H1 (cell line): ENCODE results near the gene HTR3C. TPM values are rescaled to one million over a fixed set of nuclear protein-coding genes. Genes with fewer than 3 reads are reported as not detected.

Source experiments
- ASH2L ChIP-seq: fragments of 200-600, 300-600 bp; sonication (generic); IDR thresholded peaks from one replicate; pipeline ENCODE4 v1.7.1; 2017; ENCODE audit warnings: low read length
- CBX8 ChIP-seq: fragments of 300-800, 300-1000 bp; sonication (generic); IDR thresholded peaks from 2 replicates; pipeline ENCODE4 v1.7.1; 2016; ENCODE audit warnings: low read depth, low read length, borderline replicate concordance
- CHD2 ChIP-seq: IDR thresholded peaks from 2 replicates; pipeline ENCODE4 v1.6.1; 2012; ENCODE audit warnings: low read length, improper control_type of control experiment
- CHD7 ChIP-seq: fragments of 300-600 bp; sonication (generic); IDR thresholded peaks from 2 replicates; pipeline ENCODE4 v1.7.1; 2012; ENCODE audit warnings: low read length, moderate library complexity, mild to moderate bottlenecking, inconsistent platforms; ENCODE audit not compliant: insufficient replicate concordance
- E2F6 ChIP-seq: IDR thresholded peaks from 2 replicates; pipeline ENCODE4 v1.6.1; 2012; ENCODE audit warnings: inconsistent platforms
- EP300 ChIP-seq, 2 experiments: IDR thresholded peaks; 1 replicate in 1 of 2; 2 replicates in 1 of 2; pipeline ENCODE4 v1.6.1; 2011 to 2012; ENCODE audit warnings: low read depth in 2 of 2, low read length in 2 of 2, mild to moderate bottlenecking in 2 of 2, borderline replicate concordance in 1 of 2, inconsistent platforms in 1 of 2, moderate library complexity in 1 of 2
- EZH2 ChIP-seq: fragments of 200-600 bp; sonication (generic); IDR thresholded peaks from 2 replicates; pipeline ENCODE4 v1.7.1; 2012; ENCODE audit warnings: low read depth, mild to moderate bottlenecking, moderate library complexity, low read length, inconsistent platforms; ENCODE audit not compliant: severe bottlenecking
- HDAC6 ChIP-seq: IDR thresholded peaks from one replicate; pipeline ENCODE4 v1.7.1; 2012; ENCODE audit warnings: low read depth, mild to moderate bottlenecking, inconsistent platforms, low read length, moderate library complexity
- POLR2A ChIP-seq, 2 experiments: IDR thresholded peaks; 1 replicate in 1 of 2; 2 replicates in 1 of 2; pipeline ENCODE4 v1.6.1; 2011; ENCODE audit warnings: low read depth in 2 of 2, low read length in 2 of 2, mild to moderate bottlenecking in 2 of 2; ENCODE audit errors: control extremely low read depth in 1 of 2
- SIN3A ChIP-seq, 2 experiments: IDR thresholded peaks in 1 of 2; conservative IDR thresholded peaks in 1 of 2; 2 replicates each; pipeline ENCODE4 v1.6.1; 2011 to 2012; ENCODE audit warnings: low read length in 2 of 2, improper control_type of control experiment in 1 of 2, low read depth in 1 of 2, mild to moderate bottlenecking in 1 of 2
- ZNF274 ChIP-seq: IDR thresholded peaks from 2 replicates; pipeline ENCODE4 v1.7.0; 2012; ENCODE audit warnings: low read length, borderline replicate concordance; ENCODE audit errors: extremely low read depth
- polyA plus RNA-seq, 7 experiments: library from polyadenylated mRNA; depleted of rRNA in 3 of 7; stranded (reverse) in 5 of 7; unstranded in 2 of 7; fragments of >200 nt in 5 of 7; fragments of 200-250 nt in 2 of 7; gene quantifications; 1 replicate in 5 of 7; 2 replicates in 1 of 7; 4 replicates in 1 of 7; pipeline versions ENCODE4 v1.2.1 to v1.2.3, GENCODE V29; 2011 to 2013; ENCODE audit warnings: missing spikeins in 2 of 7, mixed read lengths in 2 of 7
- total RNA-seq: library from RNA; stranded (reverse); fragmentation: NEBNext Ultra II Directional; extraction: Animal tissue kit (Norgen Biotek cat#: 25700); gene quantifications from 2 replicates; pipeline ENCODE4 v1.2.1, GENCODE V29; 2021

The HTR3C gene
- total and polyA plus RNA-seq, 2 of the 8 experiments (the other 6 are each of a cell fraction or from before 2014, with no cell fraction given), result 0.03 TPM; not detected in 1

GRCh38 chr3:184075901-184076300 is 23.1 kb downstream of the HTR3C start (continued):
- TF ChIP-seq CHD7 (no peak), EZH2 (no peak), CBX8 (no peak), E2F6 (no peak), CHD2 (no peak), POLR2A (IDR thresholded peaks at IDR 0.05; ENCODE audit: control extremely low read depth in 1 of 2, low read depth in 2 of 2, low read length in 2 of 2) (no peak), HDAC6 (no peak), SIN3A (conservative IDR thresholded peaks at IDR 0.05 in 1 of 2, IDR thresholded peaks at IDR 0.05 in 1 of 2; ENCODE audit: low read depth in 1 of 2, low read length in 2 of 2) (no peak), EP300 (IDR thresholded peaks at IDR 0.05; ENCODE audit: borderline replicate concordance in 1 of 2, low read depth in 2 of 2, low read length in 2 of 2) (no peak), ASH2L (no peak), ZNF274 (no peak)
